Measurements from ENCODE around the gene SH3RF2.

DNA sequence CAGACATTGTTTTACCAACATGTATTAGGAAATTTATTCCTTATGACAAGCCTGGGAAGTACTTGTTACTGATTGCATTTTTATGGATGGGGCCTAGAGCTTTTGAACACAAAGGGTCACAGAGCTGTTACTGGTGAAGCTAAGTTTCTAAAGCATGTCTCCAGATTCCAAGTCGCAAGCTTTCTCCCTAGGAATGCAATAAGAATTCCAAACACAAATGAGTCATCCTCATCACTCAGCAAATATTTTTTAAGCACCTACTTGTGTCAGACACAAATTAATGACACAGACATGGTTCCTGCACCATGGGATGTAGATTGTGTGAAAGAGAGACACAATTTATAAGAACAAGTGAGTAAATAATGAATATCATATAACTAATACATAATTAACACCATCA is 11.0 kb upstream of the SH3RF2 start:
- TF ChIP-seq, protein P1, sequence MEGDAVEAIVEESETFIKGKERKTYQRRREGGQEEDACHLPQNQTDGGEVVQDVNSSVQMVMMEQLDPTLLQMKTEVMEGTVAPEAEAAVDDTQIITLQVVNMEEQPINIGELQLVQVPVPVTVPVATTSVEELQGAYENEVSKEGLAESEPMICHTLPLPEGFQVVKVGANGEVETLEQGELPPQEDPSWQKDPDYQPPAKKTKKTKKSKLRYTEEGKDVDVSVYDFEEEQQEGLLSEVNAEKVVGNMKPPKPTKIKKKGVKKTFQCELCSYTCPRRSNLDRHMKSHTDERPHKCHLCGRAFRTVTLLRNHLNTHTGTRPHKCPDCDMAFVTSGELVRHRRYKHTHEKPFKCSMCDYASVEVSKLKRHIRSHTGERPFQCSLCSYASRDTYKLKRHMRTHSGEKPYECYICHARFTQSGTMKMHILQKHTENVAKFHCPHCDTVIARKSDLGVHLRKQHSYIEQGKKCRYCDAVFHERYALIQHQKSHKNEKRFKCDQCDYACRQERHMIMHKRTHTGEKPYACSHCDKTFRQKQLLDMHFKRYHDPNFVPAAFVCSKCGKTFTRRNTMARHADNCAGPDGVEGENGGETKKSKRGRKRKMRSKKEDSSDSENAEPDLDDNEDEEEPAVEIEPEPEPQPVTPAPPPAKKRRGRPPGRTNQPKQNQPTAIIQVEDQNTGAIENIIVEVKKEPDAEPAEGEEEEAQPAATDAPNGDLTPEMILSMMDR (IDR thresholded peaks at IDR 0.05; ENCODE audit: borderline replicate concordance, extremely low read depth, low read length, poor library complexity, severe bottlenecking): no peak
- no peak for TF ChIP-seq EZH2 (IDR thresholded peaks at IDR 0.05; ENCODE audit: borderline replicate concordance, low read depth, low read length, severe bottlenecking)

All from DND-41 (cell line).